SH-SY5Y (cell line): ENCODE data around the gene LYPD6B.

Experiments used
- GATA2 ChIP-seq: IDR thresholded peaks from 2 replicates; pipeline ENCODE4 v1.6.1; 2011; ENCODE audit warnings: mild to moderate bottlenecking, low read depth, low read length
- GATA3 ChIP-seq: IDR thresholded peaks from 2 replicates; pipeline ENCODE4 v1.6.1; 2011; ENCODE audit warnings: low read depth, mild to moderate bottlenecking, low read length, moderate library complexity

LYPD6B gene

DNA sequence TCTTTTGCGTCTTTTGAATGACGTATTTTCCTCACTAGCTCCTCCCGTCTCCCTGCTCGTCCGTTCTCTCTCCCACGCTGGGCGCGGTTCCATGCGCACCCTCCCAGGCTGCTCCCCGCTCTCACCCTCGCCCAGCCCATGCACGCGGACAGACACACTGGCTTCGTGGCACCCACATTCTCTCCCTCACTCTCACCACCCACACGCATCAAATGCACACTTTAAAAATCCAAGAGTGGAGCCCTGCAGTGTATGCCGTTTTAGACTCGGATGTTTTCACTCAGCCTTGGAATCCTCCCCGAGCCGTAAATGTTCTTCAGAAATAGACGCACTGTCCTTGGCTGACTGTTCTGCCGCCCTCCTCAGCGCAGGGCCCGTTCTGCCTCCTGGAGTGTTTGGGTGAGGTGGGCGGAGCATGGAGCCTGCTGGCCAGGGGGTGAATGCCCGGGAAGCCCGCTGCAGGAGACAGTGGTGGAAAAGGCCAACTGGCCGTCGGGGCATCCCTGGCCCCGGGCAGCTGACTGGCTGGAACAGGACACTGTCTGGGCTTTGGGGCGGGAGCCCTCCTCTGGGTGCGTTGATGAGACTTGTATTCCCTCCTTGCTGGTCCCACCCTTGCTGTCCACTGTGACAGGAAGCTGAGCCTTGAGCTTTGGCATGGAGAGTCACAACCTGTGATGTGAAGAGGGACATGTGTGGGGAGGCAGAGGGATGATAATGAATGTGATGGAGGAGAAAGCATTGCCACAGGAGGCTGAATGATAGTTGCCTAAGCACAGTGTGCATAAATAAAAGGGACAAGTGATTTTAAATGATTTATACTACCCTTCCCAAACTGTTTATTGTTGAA, 35.4 kb upstream of the LYPD6B start:
- no peak for TF ChIP-seq GATA2
- TF ChIP-seq GATA3, result no peak

DNA sequence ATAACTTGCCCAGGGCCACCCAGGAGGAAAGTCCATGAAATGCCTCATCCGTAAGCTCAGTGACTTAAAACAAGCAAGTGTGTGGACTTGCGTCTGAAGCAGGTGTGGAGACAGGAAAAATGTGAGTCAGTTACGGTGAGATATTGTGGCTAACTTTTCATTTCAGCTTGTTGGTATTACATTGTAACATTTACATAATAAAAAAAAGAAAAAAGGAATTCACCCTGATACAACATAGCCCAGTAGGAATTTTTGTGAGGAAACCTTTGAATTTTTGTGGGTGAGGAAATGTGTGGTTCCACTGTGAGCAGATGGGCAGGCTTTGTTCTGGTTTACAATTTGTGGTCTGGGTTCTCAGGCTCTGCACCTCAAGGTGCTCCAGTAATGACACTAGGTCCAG, 33.7 kb upstream of the LYPD6B start:
- TF ChIP-seq GATA3 (no peak), GATA2 (no peak)

DNA sequence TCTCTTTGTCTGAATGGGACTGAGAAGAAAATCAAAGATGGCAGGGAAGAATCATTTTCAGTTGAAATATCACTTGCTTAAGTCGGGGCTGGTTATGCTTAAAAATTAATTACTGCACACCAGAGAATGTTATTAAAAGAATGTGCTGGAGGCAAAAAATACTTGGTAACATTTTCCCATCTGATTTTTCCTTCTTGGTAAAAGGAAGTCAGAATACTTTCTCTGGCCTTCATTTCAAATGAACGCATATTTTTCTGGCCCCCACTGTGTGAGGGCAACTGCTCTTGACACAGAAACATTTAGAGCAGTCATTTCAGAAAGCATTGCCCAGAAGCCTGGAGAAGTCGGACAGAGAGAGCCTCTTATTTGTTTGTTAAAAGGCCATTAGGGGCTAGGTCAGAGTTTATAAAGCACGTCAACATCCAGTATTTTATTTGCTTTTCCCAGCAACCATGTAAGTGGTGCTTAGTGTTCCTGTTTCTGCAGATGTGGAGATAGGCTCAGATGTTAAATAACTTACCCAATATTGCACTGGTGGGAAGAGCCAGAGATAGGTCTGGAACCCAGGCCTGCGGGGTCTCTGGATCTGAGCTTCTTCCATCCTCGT, 32.9 kb upstream of the LYPD6B start:
- TF ChIP-seq GATA3 (no peak), GATA2 (no peak)

DNA sequence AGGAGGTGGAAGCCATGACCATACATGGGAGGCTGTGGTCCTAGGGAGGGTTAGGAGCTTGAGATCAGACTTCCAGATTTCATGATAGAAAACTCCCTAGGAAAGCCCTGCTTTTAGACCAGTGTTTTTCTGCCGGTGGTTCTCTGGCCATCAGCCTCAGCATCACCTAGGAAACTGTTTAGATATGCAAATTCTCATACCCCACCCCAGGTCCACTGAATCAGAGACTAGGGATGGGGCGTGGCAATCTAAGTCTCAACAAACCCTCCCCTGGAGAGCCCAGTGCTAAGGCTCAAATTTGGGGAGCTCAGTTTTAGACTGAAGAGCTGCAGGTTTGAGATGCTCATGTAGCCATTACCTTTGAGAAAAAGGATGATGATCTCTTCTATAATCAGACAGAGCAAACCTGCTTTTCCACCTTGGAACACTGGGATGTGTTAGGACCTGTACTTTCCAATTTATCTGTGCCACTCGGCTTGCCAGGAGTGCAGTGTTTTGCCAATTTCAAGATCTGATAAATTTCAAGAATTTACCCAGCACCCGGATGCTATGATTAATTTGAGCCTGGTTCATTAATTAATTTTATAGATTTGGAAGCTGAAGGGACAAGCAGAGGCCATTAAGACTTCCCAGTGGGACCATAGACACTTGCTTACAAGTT, 31.5 kb upstream of the LYPD6B start:
- TF ChIP-seq GATA3 (no peak), GATA2 (no peak)

DNA sequence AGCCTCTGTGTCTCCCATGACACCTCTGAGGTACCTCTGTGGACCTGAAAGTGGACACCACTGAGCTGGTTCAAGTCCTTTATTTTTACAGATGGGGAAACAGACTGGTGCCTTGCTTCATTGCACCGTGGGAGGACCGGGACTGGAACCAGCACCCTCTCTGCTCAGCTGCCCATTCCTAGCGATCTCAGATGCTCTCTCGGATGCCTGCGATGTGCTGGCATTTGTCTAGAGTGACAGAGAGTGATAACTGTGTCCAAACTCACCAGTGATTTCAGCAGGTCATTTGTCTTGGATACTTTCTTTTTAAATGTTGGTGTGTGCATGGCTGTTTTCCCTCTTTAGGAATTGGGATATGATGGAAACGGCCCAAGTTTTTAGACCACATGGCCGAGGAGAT, 30.1 kb upstream of the LYPD6B start:
- TF ChIP-seq GATA2 (no peak), GATA3 (no peak)

DNA sequence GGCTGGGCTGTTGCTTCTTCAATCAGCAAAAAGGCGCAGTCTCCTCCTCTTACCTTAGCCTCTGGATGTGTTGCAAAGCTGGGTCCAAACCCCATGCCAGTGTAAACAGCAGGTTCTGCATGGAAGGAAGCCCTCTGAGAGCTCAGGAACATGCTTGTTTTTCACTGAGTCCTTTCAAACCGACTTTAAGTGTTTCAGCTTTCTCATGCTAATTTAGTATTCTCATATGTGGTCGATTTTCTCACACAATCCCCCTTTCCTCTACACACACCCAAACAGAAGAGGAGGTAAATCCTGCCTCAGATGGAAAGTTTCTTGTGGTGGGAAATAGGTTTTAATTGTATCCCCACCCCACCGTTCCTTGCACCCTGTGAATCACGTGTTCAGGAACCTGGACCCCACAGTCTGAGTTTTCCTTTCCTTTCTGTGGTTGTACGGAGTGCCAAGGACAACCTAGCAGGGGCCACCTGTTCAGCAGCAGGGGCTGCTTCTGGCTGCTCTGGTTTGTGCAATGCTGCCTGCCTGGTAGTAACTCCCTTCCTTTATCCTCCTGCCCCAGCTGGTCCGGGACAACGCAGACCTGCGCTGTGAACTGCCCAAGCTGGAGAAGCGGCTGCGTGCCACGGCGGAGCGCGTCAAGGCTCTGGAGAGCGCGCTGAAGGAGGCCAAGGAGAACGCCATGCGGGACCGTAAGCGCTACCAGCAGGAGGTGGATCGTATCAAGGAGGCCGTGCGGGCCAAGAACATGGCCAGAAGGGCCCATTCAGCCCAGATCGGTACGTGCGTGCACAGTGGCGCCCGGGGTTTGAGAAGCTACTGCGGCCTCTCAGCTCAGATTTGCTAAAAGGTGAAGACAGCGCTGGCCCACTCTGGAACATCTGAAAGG, 28.7 kb upstream of the LYPD6B start:
- TF ChIP-seq GATA3 (no peak), GATA2 (no peak)

DNA sequence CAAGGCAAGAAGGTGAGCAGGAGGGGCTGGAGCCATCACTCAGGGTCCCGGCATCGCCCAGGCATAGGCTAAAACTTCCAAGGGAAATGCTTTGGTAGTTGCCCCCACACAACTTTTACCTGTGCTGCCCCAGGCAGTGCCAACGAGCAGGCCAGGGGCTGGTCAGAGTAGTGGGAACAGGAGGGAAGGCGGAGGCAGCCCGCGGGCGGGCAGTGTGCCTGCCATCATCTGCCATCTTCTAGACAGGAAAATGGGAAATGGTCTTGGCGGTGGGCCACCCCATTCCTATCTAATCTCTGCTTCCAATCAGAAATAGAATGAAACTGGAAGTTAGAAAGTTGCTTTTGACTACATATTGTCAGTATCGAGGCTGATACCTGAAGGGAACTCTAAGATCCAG, 26.0 kb upstream of the LYPD6B start:
- no peak for TF ChIP-seq GATA3
- TF ChIP-seq GATA2, result no peak

DNA sequence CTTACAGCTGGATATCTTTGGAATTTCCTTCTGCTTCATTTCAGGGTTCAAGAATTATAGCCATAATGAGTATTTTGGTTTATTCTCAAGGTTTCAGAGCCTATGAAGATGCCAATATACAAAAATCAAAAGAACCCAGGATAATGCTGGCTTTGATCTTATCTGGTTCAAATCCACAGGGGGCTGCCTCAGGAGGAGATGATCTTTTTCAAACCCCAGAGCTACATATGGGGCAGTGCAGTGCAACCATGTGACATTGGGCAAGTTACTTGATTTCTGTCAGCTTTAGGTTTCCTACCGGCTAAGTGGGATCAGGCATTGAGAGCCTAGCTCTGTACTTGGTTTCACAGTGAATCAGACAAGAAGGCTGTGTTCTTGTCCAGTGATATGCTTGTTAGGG, 23.0 kb upstream of the LYPD6B start:
- TF ChIP-seq GATA2 (no peak), GATA3 (no peak)

DNA sequence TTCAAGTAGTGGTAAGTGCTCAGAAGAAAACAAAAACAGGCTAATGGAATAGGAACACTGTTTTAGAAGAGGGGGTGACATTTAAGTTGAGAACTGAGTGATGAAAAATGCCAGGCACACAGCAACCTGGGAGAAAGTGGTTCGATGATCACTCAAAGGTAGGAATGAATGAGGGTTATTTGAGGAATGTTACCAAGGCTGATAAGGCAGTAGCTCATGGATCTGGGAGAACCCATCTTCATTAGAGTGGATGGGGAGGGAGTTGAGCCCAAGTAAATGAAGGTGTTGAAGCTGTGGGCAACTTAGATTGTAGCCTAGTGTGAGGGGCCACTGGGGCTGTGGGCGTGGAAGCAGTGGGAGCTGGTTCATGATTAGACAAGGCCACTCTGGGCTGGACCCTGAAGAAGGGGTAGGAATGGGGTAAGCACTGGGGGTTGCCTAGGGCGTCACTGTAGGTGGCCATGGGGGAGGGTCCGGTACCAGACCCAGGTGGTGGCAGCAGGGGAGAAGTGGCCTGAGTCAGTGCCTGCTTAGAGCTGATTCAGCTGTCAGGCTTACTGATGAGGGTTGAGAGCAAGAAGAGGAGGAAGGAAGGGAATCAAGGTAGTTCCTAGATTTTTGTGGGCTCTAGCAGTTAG, 22.5 kb upstream of the LYPD6B start:
- TF ChIP-seq GATA2, result no peak
- no peak for TF ChIP-seq GATA3

DNA sequence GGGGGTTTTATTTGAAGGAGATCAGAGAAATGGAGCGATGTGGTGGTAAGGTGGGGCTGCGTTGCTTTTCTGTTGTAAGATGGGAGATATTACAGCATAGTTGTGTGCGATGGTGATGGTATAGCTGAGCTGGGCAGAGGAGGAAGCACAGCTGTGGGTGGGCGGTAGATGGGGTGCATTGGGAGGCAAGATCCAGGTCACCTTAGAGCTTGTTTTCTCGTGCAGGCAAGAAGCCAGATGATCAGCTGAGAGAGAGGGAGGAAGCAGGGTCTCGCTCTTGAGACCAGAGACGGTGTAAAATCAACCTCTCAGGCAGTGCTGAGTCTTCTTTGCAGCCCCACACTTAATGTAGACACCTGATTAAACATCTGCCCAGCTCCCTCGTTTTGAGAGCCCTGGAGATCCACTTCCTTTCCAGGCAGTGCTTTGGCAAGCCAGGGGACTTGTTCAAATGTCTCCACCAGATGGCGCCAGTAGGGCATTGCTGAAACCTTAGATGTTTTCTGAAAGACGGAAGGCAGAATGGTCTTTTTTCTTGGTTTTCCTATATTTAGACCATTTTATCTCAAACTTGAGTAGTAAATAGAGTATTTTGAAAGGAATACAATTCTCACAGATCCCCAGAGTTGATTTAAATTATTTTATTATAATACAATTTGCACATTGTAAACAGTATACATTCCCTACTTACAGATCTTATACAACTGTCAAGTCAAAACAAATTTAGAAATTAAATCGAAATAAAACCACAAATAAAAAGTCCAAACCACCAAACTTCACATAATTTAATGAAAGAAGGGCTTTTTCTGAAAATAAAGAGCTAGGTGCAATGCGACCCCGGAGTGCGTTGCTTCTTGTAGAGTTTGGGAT, 21.1 kb upstream of the LYPD6B start:
- TF ChIP-seq GATA3 (no peak), GATA2 (no peak)

DNA sequence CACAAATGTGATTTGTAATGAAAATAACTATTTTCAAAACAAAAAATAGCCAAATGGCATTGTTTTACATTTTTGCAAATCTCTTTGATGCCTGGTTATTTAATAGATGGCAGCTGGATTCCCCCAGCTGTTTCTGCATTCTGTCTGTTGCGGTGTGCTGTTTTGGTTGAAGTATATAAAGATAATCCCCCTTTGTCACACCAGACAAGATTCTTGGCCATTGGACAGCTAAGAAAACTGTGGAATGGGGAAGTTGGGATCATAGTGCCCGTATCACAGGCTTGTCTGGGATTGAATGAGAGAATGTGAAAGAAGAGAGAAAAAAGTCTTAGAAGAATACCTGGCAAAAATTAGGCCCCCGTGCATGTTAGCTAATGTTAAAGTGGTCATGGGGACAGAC, 19.5 kb upstream of the LYPD6B start:
- TF ChIP-seq GATA3 (no peak), GATA2 (no peak)

DNA sequence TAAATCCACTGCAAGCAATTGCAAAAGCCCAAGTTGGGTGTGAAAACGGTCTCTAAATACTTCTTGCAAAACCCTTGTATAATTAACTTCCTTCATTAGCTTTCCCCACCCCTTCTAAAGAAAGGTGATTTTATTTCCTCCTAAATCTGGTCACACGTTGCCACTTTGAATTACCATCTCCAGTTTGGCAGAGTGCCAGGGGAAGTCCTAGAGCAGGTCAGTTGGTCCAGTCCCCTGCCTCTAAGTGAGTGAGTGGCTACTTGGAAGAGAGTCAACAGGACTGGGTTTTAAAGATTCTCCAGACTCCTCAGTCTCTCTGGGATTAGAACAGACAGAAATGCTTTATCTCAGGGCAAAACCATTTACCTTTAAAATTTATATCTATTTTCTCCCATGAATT, 18.7 kb upstream of the LYPD6B start:
- TF ChIP-seq GATA2, result no peak
- TF ChIP-seq GATA3, result no peak

DNA sequence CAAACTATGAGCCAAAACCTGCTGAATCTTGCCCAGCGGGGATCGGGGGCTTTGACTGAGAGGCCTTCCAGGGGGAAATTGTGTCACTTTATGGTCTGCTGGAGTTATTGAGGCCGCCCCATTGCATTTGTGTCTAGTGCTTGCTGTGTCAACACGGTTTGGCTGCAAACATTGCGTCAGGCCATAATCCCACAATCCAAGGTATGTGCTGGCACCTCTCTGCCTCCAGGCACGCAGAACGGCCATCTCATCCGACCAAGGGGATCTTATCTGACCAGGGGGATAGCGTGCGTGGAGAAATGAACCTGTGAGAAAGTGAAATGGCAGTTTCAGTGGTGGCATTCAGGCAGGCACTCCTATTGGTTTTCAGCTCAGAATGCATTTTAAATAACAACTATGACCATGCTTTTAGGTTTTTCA, 18.1 kb upstream of the LYPD6B start:
- TF ChIP-seq GATA3 (no peak), GATA2 (no peak)
